Activated T-cell treated with anti-CD3 and anti-CD28 coated beads, Interleukin-2, amount 50 U/mL, for 72 hours (primary cell): ENCODE data around the gene SETD7. TPM values are rescaled to one million over a fixed set of nuclear protein-coding genes. Genes with fewer than 3 reads are reported as not detected.

Experiments
- ATAC-seq, 2 donors: fragments of 150-1000 bp; cut with Tn5 transposase; replicated peaks in 1 of 2; 2 replicates each; pipeline ENCODE4 v1.10.0; 2021; ENCODE audit warnings: moderate library complexity in 2 of 2, mild to moderate bottlenecking in 1 of 2
- DNase-seq, 2 donors: peaks; one replicate each; pipeline ENCODE4 v3.0.0; 2021 to 2022; ENCODE audit warnings: mixed read lengths in 1 of 2
- H3K27ac Mint-ChIP-seq: one replicate; pipeline ENCODE4 v1.8.0; 2022; ENCODE audit warnings: mild to moderate bottlenecking, moderate library complexity, mixed read lengths
- H3K27me3 Mint-ChIP-seq: one replicate; pipeline ENCODE4 v1.8.0; 2022; ENCODE audit warnings: low read depth, mixed read lengths
- H3K36me3 Mint-ChIP-seq, 2 donors: one replicate each; pipeline ENCODE4 v1.8.0; 2022; ENCODE audit warnings: mixed read lengths in 2 of 2, mild to moderate bottlenecking in 1 of 2; ENCODE audit not compliant: insufficient read depth in 2 of 2
- H3K4me1 Mint-ChIP-seq: one replicate; pipeline ENCODE4 v1.8.0; 2022; ENCODE audit warnings: low read depth, mixed read lengths
- H3K4me3 Mint-ChIP-seq, 2 donors: one replicate each; pipeline ENCODE4 v1.8.0; 2022; ENCODE audit warnings: mild to moderate bottlenecking in 2 of 2, mixed read lengths in 2 of 2, moderate library complexity in 2 of 2
- H3K9me3 Mint-ChIP-seq, 2 donors: one replicate each; pipeline ENCODE4 v1.8.0; 2022; ENCODE audit warnings: mixed read lengths in 2 of 2
- total RNA-seq, 2 donors: library from RNA; stranded (reverse); gene quantifications; one replicate each; pipeline ENCODE4 v1.2.3, GENCODE V29; 2022

SETD7 gene
- total RNA-seq, 2 donors from 2014 or later, result 19.8 to 20.8 TPM

DNA sequence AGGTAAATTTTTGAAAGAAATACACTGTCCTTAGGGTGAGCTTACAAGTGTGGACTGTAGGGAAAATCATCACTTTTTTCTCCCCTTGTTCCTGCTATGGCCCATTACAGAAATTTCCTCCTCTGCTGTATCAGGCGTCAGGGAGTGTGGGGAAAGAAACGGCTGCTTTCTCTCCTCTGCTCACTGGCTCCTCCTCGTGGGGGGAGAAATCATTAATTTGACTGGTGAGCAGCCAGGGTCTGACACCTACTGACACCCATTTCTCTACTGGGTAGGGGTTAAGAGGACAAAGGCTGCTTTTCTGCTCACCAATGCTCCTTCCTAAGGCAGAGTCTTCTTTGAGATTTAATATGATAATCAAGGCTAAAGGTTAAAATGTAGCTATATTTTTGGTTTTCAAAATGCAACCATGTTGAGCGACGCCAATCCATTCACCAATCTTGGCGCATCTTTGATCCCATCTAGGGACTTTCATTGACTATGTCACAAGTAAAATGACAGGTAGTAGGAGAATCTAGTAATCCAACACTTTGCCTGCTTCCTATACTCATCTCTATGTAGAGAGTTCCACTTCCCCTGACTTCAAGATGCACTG lies 25.1 kb downstream of the SETD7 start:
- Mint-ChIP-seq H3K36me3 (peaks cover 6 to 8% of the 10 kb centered on the region in 2 donors), H3K27me3 (no peaks in the 10 kb centered on the region), H3K27ac (no peak overlapping the region), H3K4me1 (no peaks in the 10 kb centered on the region), H3K4me3 (no peak overlapping the region), H3K9me3 (no peaks in the 10 kb centered on the region)
- peak; percentile 43 to 45 for ATAC-seq
- peak; percentile 53 to 60 for DNase-seq

DNA sequence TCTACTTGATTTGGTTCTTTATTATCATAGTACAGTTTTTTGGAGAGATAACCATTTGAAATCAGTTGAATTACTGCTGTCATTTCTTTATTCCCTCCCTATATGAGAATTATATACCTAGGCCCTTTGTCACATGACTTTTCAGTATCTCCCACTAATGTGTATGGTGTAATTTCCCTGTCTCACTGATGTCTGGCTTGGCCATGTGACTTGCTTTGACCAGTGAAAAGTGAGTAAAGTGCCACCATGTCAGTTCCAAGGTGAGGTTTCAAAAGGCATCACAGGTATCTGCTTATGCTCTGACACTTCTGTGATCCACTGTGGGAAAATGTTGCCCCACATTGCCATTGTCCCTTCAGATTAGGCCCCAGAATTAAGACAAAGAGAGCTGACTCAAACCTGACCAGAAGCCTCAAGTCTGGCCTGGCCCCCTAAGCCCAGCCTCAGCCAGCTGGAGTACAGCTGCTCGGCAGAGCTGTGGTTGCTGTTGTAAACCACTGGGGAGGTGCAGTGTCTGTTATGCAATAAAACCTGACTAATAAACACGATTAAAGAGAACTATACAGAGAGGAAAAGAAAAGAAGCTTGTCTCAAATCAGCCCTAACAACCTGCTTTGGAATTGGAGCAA lies 27.5 kb downstream of the SETD7 start:
- peak in 1 of 2 donors; percentile 66 for ATAC-seq
- H3K27ac Mint-ChIP-seq, result peak overlapping the region; percentile 6
- H3K4me1 Mint-ChIP-seq, result no peaks in the 10 kb centered on the region
- DNase-seq, result no peak
- no peaks in the 10 kb centered on the region for H3K9me3 Mint-ChIP-seq
- H3K4me3 Mint-ChIP-seq, result no peak overlapping the region
- no peaks in the 10 kb centered on the region for H3K27me3 Mint-ChIP-seq
- H3K36me3 Mint-ChIP-seq, result peaks cover 4 to 8% of the 10 kb centered on the region in 2 donors

DNA sequence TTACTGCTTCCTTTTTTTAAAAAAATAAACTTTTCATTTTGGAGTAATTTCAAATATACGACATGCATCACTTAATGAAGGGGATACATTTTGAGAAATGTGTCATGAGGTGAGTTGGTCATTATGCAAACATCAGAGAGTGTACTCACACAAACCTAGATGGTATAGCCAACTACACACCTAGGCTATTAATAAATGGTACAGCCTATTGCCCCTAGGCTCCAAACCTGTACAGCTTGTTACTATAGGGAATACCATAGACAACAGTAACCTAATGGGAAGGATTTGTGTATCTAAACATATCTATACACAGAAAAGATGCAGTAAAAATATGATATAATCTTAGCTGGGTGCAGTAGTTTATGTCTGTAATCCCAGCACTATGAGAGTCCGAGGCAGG lies 29.1 kb downstream of the SETD7 start:
- no peak for ATAC-seq

DNA sequence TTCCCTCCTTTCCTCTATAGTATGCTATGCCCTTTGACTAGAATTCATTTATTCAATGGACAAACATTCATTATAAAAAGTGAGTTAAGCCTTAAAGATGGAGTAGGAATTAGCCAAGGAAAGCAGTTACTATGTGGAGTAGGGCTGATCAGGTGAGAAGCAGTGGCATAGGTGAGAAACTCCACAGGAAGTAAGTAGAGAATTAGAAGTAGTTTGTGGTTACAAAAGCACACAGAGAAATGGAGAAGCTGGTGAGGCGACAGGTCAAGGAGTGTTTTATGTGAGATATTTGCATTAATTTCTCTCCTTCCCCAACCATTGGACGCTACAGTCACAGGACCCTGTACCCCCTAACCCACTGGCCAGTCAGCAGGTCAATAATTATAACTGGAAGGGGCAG lies 30.6 kb downstream of the SETD7 start:
- H3K27me3 Mint-ChIP-seq, result no peaks in the 10 kb centered on the region
- ATAC-seq (no peak), DNase-seq (no peak)
- no peak overlapping the region for H3K27ac Mint-ChIP-seq
- peaks cover 2 to 20% of the 10 kb centered on the region in 2 donors for H3K36me3 Mint-ChIP-seq
- no peaks in the 10 kb centered on the region for H3K4me1 Mint-ChIP-seq
- no peak overlapping the region for H3K4me3 Mint-ChIP-seq
- H3K9me3 Mint-ChIP-seq, result no peaks in the 10 kb centered on the region

More for the DNA sequence above, 29.1 kb downstream of the SETD7 start:
- no peaks in the 10 kb centered on the region for H3K4me1 Mint-ChIP-seq
- H3K36me3 Mint-ChIP-seq, result peaks cover 2 to 12% of the 10 kb centered on the region in 2 donors
- DNase-seq, result no peak
- no peak overlapping the region for H3K4me3 Mint-ChIP-seq
- no peaks in the 10 kb centered on the region for H3K9me3 Mint-ChIP-seq
- H3K27ac Mint-ChIP-seq, result no peak overlapping the region
- no peaks in the 10 kb centered on the region for H3K27me3 Mint-ChIP-seq

DNA sequence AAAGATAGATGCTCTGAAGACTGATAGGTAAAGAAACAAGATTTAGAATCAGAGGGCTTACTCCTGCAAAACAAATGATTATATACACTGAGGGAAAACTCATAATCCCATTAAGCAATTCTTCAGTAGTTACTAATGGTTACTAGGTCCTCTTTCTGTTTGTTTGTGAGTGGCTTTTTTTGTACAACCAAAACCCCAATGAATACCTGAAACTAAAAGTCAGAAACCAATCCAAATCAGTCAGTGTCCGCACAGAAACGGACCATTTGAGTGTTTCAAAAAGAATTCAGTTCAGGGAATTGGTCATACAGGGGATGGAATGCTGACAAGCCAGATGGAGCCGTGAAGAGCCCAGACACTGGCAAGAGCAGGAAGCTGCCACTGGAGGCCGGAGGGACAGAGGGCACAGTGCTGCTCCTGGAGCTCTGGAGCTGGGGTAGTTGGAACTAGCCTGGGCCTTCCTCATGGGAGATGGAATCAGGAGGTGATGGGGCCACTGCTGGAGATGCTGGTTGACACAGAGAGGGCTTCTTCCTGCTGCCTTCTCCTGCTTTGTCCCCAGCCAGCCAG lies 31.9 kb downstream of the SETD7 start:
- DNase-seq (no peak), ATAC-seq (no peak)
- Mint-ChIP-seq H3K27ac (no peak overlapping the region), H3K4me3 (no peak overlapping the region), H3K27me3 (no peaks in the 10 kb centered on the region), H3K9me3 (no peaks in the 10 kb centered on the region), H3K4me1 (no peaks in the 10 kb centered on the region), H3K36me3 (peaks cover 5 to 23% of the 10 kb centered on the region in 2 donors)

DNA sequence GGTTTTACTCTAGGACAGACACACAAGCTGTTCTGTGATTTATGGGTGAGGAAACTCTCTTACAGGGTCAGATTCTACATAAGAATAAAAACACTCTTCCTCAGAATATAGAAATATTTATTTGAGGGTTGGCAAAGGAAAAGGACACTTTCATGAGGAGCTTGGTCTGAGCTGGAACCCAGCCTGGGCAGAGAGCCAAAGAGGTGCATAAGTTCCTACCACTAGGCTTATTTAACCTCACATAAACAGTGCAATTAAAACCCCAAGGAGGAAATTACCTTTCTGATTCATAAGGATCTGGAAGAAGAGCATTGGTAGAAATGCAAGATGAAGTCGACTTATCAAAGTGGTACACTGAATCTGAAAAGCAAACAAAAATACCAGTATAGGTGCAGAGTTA lies 32.9 kb downstream of the SETD7 start:
- Mint-ChIP-seq H3K4me3 (no peak overlapping the region), H3K27ac (peak overlapping the region; percentile 13), H3K9me3 (no peaks in the 10 kb centered on the region), H3K27me3 (no peaks in the 10 kb centered on the region), H3K36me3 (peaks cover 3 to 23% of the 10 kb centered on the region in 2 donors), H3K4me1 (no peaks in the 10 kb centered on the region)
- ATAC-seq (no peak), DNase-seq (no peak)

DNA sequence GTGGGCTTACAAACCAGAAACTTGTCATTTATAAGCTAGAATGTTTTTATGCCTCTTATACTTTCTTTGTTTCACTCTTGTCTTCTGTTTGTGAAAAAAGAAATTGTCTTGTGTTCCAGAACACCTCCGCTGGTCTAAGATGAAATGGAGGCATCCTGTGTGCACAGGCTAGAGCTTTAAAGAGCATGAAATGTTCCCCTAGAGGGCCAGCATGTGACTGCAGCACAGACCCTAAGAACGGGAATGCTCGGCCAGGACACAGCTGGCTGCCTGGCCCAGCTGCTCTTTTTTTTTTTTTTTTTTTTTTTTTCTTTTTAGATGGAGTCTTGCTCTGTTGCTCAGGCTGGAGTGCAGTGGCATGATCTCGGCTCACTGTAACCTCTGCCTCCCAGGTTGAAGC lies 33.6 kb downstream of the SETD7 start:
- Mint-ChIP-seq H3K36me3 (peaks cover 3 to 23% of the 10 kb centered on the region in 2 donors), H3K27me3 (no peaks in the 10 kb centered on the region), H3K4me3 (no peak overlapping the region), H3K4me1 (no peaks in the 10 kb centered on the region), H3K9me3 (no peaks in the 10 kb centered on the region), H3K27ac (no peak overlapping the region)
- ATAC-seq (no peak), DNase-seq (no peak)

DNA sequence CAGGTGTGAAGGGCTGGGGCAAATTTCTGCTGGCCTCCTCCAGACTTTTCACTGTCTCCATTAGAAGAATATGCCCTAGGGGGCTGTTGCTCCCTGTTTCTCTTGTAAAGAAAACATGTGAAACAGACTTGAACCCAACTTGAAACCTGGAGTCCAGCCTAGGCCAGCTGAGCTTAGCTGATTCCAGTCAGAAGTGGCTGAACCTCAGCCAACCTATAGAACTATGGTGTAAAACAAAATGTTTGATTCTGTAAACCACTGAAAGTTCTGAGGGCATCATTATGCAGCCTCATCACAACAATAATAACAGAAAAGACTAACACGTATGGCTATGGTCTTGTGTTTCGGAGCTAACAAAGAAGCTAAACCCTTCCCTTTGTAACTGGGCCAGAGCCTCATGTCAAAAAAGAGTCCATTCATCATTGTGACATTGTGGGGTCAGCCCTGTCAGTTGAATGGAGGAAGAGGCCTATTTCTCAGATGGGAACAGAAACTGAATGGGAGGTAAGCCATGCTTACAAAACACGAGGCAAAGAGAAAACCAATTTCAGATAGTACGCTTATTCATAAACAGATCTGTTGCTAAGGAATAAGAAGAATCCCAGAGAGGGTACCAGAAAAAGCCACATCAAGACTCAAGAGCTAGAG lies 34.1 kb downstream of the SETD7 start:
- ATAC-seq, result no peak
- Mint-ChIP-seq H3K27ac (no peak overlapping the region), H3K9me3 (no peaks in the 10 kb centered on the region), H3K27me3 (no peaks in the 10 kb centered on the region), H3K36me3 (peaks cover 3 to 28% of the 10 kb centered on the region in 2 donors), H3K4me1 (no peaks in the 10 kb centered on the region), H3K4me3 (no peak overlapping the region)
- DNase-seq, result no peak

DNA sequence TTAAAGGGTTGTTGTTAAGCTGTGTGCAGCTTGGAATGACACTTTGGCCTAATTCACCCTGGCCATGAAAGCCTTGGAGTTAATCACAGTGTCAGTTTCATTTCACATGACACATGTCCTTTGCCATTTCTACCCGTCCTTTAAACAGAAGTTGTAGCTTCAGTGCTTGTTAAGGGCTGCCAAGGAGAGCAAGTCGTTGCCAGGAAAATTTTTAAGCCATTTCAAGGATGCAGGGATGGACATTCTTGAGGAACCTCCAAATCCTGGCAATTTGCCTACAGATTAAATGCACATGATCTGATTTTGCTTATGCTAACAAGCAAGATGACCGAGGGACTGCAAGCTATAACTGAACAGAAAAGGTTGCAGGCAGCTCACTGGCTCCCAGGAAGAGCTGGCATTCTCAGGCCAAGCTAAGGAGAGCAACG lies 40.5 kb downstream of the SETD7 start:
- Mint-ChIP-seq H3K4me3 (no peak overlapping the region), H3K4me1 (no peaks in the 10 kb centered on the region), H3K27ac (no peak overlapping the region), H3K36me3 (peaks cover 9 to 18% of the 10 kb centered on the region in 2 donors), H3K9me3 (no peaks in the 10 kb centered on the region), H3K27me3 (no peaks in the 10 kb centered on the region)
- no peak for ATAC-seq
- no peak for DNase-seq

DNA sequence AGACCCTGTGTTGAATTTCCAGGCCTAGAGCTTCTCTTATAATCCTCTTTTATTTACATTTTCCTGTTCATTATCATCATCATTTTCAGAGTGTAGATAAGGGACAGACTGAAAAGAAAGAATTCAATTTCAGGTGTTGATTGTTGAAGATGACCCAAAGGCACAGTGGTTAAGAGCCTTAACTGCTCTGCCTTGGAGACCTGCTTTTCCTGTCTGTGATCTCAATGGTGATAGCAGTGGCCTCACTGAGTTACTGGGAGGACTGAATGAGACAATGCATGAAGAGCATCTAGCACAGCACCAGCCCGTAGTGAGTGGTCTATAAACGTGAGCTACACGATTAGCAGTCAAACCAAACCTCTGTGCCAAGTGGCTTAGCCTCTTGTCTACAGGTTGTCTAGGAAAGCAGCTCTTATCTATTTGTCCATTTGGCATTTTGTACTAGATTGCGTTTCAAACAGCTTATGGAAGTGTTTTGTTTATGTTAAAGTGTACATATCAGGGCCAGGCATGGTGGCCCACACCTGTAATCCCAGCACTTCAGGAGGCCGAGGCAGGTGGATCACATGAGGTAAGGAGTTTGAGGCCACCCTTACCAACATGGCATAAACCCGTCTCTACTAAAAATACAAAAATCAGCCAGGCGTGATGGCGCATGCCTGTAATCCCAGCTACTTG lies 41.5 kb downstream of the SETD7 start:
- DNase-seq (no peak), ATAC-seq (no peak)
- H3K27ac Mint-ChIP-seq, result no peak overlapping the region
- no peaks in the 10 kb centered on the region for H3K4me1 Mint-ChIP-seq
- H3K36me3 Mint-ChIP-seq, result peaks cover 6 to 15% of the 10 kb centered on the region in 2 donors
- no peaks in the 10 kb centered on the region for H3K9me3 Mint-ChIP-seq
- H3K27me3 Mint-ChIP-seq, result no peaks in the 10 kb centered on the region
- no peak overlapping the region for H3K4me3 Mint-ChIP-seq

DNA sequence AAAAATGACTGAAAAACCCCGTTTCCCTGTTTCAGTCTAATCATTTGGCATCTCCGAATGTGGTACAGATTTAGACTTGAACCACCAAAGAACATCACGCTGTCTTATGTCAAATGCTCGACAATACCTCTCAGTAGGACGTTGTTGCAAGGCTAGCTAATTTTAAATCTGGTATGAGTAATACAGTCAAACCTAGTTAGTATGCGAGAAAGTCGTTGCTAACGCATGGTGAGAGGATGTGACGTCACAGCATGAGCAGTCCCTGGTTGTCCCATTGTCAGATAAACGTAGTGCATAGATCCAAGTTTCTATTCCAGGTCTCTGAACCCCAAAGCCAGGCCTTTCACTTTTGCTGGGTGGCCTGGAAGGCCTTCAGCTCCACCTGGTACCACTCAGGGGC lies 44.7 kb downstream of the SETD7 start:
- Mint-ChIP-seq H3K4me3 (no peak overlapping the region), H3K27ac (no peak overlapping the region), H3K4me1 (no peaks in the 10 kb centered on the region), H3K36me3 (peaks cover 3 to 6% of the 10 kb centered on the region in 2 donors), H3K27me3 (no peaks in the 10 kb centered on the region), H3K9me3 (no peaks in the 10 kb centered on the region)
- ATAC-seq (peak in 1 of 2 donors; percentile 64), DNase-seq (no peak)

DNA sequence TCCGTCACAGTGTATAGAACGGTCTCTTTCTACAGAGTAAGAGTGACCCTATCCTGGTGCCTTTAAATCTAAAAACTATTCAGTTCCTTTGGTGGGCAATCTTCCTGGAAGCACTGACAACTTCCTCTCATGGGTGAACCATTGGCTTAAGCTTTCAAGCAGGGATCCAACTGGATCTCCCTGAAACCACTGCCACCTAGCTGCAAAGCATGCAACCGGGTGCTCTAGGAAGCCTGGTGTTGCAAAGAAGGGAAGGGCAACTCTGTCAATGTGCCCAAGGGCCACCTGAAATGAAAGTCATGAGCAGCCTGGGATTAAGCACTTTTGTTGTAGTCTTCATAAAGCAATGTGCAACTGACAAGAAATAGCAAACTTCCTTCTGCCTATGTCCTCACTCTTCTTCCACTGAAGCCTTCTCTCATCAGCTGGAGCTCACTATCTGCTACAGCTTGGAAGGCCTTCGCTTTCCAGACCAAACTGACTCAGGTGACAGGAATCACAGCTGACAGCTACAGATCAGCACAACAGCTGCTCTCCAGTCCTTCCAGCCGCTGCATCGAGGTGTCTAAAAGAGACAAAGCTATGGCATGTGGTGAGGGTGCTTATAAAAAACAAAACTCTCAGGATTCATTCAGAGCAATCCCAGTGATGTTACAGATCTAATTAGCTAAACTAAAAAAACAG lies 46.1 kb downstream of the SETD7 start:
- H3K4me1 Mint-ChIP-seq, result no peaks in the 10 kb centered on the region
- no peaks in the 10 kb centered on the region for H3K27me3 Mint-ChIP-seq
- H3K9me3 Mint-ChIP-seq, result no peaks in the 10 kb centered on the region
- H3K4me3 Mint-ChIP-seq, result no peak overlapping the region
- no peak overlapping the region for H3K27ac Mint-ChIP-seq
- DNase-seq (no peak), ATAC-seq (no peak)
- peaks cover 3 to 7% of the 10 kb centered on the region in 2 donors for H3K36me3 Mint-ChIP-seq
